WTC11 (cell line): ENCODE data around the gene GFPT2.

ENCODE experiments used
- ATF1 ChIP-seq: sonication (generic); formaldehyde crosslinking; IDR thresholded peaks from 2 replicates; pipeline ENCODE4 v1.8.1; 2023; ENCODE audit warnings: mild to moderate bottlenecking, moderate library complexity, missing genetic modification reagents
- CTCF ChIP-seq: fragments of 200-600 bp; IDR thresholded peaks from 2 replicates; pipeline ENCODE4 v1.8.0; 2022; ENCODE audit warnings: antibody characterized with exemption
- E2F5 ChIP-seq: sonication (generic); formaldehyde crosslinking; IDR thresholded peaks from 2 replicates; pipeline ENCODE4 v1.8.1; 2022; ENCODE audit warnings: mild to moderate bottlenecking, moderate library complexity, missing genetic modification reagents
- TF ChIP-seq, protein P1 (sequence below): fragments of 250-450 bp; sonication (Bioruptor Pico); IDR thresholded peaks from 2 replicates; pipeline ENCODE4 v1.9.0; 2021; ENCODE audit warnings: mild to moderate bottlenecking, borderline replicate concordance

DNA sequence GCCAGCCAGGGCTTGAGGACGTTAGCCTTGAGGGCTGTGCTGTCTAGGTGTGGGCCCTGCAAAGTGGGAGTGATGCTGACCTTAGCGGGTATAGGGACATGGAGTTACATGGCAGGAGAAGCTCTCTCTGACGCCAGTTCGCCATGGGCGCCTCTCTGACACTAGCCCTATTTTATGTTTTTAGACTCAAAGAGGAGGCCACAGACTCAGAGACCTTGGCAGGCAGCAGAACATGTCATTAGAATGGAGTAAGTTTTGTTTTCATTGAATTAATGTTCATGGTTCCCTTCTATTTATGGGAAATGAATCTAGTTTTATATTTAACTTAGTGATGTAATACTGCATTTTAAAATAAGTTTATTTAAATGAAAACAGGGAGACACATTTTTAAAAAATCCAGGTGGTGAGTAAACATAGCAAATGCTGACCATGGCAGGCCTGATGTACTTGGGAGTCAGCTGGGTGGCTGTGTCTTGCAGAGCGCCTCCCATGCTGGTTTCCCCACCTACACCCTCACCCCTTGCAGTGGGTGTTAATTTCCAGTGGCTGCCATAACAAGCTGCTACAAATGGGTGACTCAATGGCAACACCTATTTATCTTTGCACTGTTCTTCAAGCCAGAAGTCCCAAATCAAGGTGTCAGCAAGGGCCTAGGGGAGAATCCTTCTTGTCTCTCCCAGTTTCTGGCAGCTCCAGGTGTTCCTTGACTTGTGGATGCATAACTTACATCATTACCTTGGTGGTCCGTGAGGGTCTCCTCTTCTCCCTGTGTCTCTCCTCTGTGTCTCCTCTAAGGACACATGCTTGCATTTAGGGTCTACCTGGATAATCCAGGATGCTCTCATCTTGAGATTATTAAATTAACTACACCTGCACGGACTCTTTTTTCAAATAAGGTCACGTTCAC, 25.6 kb upstream of the GFPT2 start:
- TF ChIP-seq ATF1, result no peak
- TF ChIP-seq CTCF, result no peak
- TF ChIP-seq, protein P1, sequence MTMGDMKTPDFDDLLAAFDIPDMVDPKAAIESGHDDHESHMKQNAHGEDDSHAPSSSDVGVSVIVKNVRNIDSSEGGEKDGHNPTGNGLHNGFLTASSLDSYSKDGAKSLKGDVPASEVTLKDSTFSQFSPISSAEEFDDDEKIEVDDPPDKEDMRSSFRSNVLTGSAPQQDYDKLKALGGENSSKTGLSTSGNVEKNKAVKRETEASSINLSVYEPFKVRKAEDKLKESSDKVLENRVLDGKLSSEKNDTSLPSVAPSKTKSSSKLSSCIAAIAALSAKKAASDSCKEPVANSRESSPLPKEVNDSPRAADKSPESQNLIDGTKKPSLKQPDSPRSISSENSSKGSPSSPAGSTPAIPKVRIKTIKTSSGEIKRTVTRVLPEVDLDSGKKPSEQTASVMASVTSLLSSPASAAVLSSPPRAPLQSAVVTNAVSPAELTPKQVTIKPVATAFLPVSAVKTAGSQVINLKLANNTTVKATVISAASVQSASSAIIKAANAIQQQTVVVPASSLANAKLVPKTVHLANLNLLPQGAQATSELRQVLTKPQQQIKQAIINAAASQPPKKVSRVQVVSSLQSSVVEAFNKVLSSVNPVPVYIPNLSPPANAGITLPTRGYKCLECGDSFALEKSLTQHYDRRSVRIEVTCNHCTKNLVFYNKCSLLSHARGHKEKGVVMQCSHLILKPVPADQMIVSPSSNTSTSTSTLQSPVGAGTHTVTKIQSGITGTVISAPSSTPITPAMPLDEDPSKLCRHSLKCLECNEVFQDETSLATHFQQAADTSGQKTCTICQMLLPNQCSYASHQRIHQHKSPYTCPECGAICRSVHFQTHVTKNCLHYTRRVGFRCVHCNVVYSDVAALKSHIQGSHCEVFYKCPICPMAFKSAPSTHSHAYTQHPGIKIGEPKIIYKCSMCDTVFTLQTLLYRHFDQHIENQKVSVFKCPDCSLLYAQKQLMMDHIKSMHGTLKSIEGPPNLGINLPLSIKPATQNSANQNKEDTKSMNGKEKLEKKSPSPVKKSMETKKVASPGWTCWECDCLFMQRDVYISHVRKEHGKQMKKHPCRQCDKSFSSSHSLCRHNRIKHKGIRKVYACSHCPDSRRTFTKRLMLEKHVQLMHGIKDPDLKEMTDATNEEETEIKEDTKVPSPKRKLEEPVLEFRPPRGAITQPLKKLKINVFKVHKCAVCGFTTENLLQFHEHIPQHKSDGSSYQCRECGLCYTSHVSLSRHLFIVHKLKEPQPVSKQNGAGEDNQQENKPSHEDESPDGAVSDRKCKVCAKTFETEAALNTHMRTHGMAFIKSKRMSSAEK, result no peak
- no peak for TF ChIP-seq E2F5 (CRISPR knock-in tag)
